RWPE2 (cell line): ENCODE results near the gene KRTAP1-4.

Source experiments
- ATAC-seq: fragments of 200-7000 bp; cut with Tn5 transposase; 3 replicates; pipeline ENCODE4 v1.9.1; 2021; ENCODE audit warnings: low read depth
- DNase-seq: peaks from one replicate; pipeline ENCODE4 v3.0.0-alpha.2; 2020; ENCODE audit warnings: low spot score
- H3K27ac ChIP-seq: fragments of 450-650 bp; 2 replicates; pipeline ENCODE4 v1.5.1; 2017; ENCODE audit warnings: mild to moderate bottlenecking; ENCODE audit not compliant: poor library complexity, severe bottlenecking
- H3K27me3 ChIP-seq: fragments of 250-450 bp; sonication (Bioruptor Pico); 2 replicates; pipeline ENCODE4 v1.5.1; 2021; ENCODE audit warnings: mild to moderate bottlenecking, moderate library complexity; ENCODE audit not compliant: insufficient read depth, poor library complexity, severe bottlenecking
- H3K36me3 ChIP-seq: fragments of 250-450 bp; sonication (Bioruptor Pico); 2 replicates; pipeline ENCODE4 v1.5.1; 2020; ENCODE audit warnings: low read depth, mild to moderate bottlenecking, moderate library complexity
- H3K4me1 ChIP-seq: fragments of 250-450 bp; sonication (Bioruptor Pico); 2 replicates; pipeline ENCODE4 v1.5.1; 2021; ENCODE audit warnings: mild to moderate bottlenecking, moderate library complexity; ENCODE audit not compliant: insufficient read depth, poor library complexity, severe bottlenecking
- H3K4me3 ChIP-seq: fragments of 250-450 bp; sonication (Bioruptor Pico); 2 replicates; pipeline ENCODE4 v1.5.1; 2021; ENCODE audit warnings: mild to moderate bottlenecking, moderate library complexity; ENCODE audit not compliant: severe bottlenecking
- H3K9me3 ChIP-seq: fragments of 250-450 bp; sonication (Bioruptor Pico); 2 replicates; pipeline ENCODE4 v1.5.1; 2021; ENCODE audit warnings: mild to moderate bottlenecking, moderate library complexity; ENCODE audit not compliant: severe bottlenecking
- CTCF ChIP-seq: fragments of 450-650 bp; IDR thresholded peaks from one replicate; pipeline ENCODE4 v1.5.1; 2017; ENCODE audit warnings: mild to moderate bottlenecking, moderate library complexity; ENCODE audit not compliant: poor library complexity, severe bottlenecking

Gene KRTAP1-4

DNA sequence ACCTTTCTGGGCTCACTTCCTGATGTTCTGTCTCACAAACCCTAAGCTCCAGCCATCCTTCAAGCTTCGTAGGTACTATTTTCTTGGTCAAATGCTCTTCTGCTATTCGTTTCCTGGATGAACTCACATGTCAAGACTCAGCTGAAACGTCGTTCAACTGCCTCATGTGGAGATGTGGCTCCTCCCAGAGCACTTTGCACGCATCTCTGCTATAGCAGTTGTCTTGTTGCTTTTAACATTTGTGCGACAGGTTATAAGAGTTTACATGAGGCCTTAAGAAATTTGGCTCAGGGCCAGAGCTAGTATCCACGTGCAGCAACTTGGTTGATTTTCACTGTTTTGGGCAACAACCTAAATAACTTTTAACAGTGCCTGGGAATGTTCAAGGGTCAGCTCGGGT is 43.1 kb downstream of the KRTAP1-4 start:
- Histone ChIP-seq H3K4me3 (no peak overlapping the region), H3K36me3 (no peaks in the 10 kb centered on the region), H3K27ac (no peak overlapping the region), H3K9me3 (no peaks in the 10 kb centered on the region), H3K4me1 (no peaks in the 10 kb centered on the region), H3K27me3 (no peaks in the 10 kb centered on the region)
- ATAC-seq, result no peak
- DNase-seq, result no peak
- no peak for TF ChIP-seq CTCF

DNA sequence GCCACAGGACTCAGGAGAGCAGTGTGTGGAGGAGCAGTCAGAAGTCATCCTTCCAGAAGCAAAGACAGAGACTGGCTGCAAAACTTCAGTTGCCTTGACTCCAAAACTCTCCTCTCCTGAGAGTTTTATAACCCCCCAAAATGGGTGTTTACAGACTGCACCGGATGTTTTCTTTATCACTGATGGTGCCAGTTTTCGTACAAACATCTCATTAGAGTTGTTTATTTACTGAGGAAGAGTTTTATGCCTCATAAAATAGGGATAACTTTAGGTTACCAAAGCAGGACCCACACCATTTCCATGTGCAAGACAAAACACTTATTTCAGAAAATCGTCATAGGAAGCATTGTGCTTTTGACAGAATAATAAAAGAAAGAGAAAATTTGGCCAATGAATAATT is 45.8 kb downstream of the KRTAP1-4 start, which contains the start of gene KRT40:
Gene KRT40 (minus strand): TSS at position 101 of the 400 bp plus-strand sequence. CDS start 53 bp downstream, at position 48.
- ATAC-seq (no peak), DNase-seq (no peak)
- no peaks in the 10 kb centered on the region for H3K4me1 ChIP-seq
- no peaks in the 10 kb centered on the region for H3K27me3 ChIP-seq
- no peak for TF ChIP-seq CTCF
- H3K36me3 ChIP-seq, result no peaks in the 10 kb centered on the region
- no peak within 1 kb of the TSS for H3K27ac ChIP-seq
- no peak within 1 kb of the TSS for H3K4me3 ChIP-seq
- H3K9me3 ChIP-seq, result no peaks in the 10 kb centered on the region

DNA sequence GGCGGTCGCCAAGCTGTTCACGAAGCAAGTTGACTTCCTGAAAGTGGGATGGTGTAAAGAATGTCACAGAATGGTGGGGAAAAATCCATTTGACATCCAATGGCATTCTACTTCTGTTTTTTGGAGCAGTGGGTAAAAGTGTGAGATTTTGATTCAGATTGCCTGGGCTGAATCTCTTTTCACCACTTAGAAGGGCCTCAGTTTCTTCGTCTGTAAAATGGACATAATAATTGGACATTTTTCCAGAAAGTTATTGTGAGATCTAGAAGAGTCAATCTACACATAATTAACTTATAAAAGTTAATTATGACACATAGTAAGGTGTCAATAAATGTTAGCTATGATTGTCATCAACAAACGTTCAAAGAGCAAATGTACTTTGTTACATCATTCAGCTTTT is 48.9 kb downstream of the KRTAP1-4 start:
- H3K27ac ChIP-seq, result no peak overlapping the region
- H3K9me3 ChIP-seq, result no peaks in the 10 kb centered on the region
- DNase-seq (no peak), ATAC-seq (no peak)
- no peaks in the 10 kb centered on the region for H3K27me3 ChIP-seq
- TF ChIP-seq CTCF, result no peak
- no peaks in the 10 kb centered on the region for H3K36me3 ChIP-seq
- no peak overlapping the region for H3K4me3 ChIP-seq
- no peaks in the 10 kb centered on the region for H3K4me1 ChIP-seq

- no peak for TF ChIP-seq CTCF
Observed at GRCh38 chr17:40980596-40980995, 49.4 kb downstream of the KRTAP1-4 start.

DNA sequence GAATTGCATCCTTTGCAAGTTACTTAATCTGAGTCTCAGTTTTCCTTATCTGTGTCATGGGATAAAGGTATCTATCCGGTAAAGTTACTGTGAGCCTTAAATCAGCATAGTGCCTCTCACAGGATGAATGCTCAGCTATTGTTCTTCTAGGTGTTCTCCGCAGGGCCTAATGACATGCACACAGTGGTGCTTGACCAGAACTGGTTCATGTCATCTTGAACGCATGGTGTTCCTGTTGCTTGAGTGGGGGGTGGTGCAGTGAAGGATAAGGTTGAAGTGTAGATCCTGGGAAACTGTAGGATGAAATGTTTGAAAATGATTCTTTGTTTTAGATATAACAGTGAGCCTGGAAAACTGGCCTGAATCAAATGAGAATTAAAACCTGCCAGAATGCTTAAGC is 49.9 kb downstream of the KRTAP1-4 start:
- DNase-seq, result no peak
- Histone ChIP-seq H3K27ac (no peak overlapping the region), H3K9me3 (no peaks in the 10 kb centered on the region), H3K4me1 (no peaks in the 10 kb centered on the region), H3K27me3 (no peaks in the 10 kb centered on the region), H3K4me3 (no peak overlapping the region), H3K36me3 (no peaks in the 10 kb centered on the region)
- ATAC-seq, result no peak
- no peak for TF ChIP-seq CTCF

More at GRCh38 chr17:40980596-40980995, 49.4 kb downstream of the KRTAP1-4 start:
- H3K36me3 ChIP-seq, result no peaks in the 10 kb centered on the region
- H3K9me3 ChIP-seq, result no peaks in the 10 kb centered on the region
- no peak overlapping the region for H3K4me3 ChIP-seq
- ATAC-seq, result no peak
- no peak overlapping the region for H3K27ac ChIP-seq
- H3K4me1 ChIP-seq, result no peaks in the 10 kb centered on the region
- H3K27me3 ChIP-seq, result no peaks in the 10 kb centered on the region
- DNase-seq, result no peak
